Body of pancreas (tissue), 4 donors: ENCODE data around the gene LDLR.

Experiments used
- CTCF ChIP-seq, 7 experiments: fragments of 450-650 bp in 4 of 7; fragments of 200-600 bp in 3 of 7; sonication (generic) in 3 of 7; IDR thresholded peaks; one replicate each; pipeline ENCODE4 v1.5.1; 2016 to 2019; ENCODE audit warnings: antibody characterized with exemption in 7 of 7
- POLR2A ChIP-seq, 3 donors: fragments of 450-650 bp; IDR thresholded peaks; one replicate each; pipeline ENCODE4 v1.6.1; 2016; ENCODE audit warnings: antibody characterized with exemption in 3 of 3, mild to moderate bottlenecking in 2 of 3

DNA sequence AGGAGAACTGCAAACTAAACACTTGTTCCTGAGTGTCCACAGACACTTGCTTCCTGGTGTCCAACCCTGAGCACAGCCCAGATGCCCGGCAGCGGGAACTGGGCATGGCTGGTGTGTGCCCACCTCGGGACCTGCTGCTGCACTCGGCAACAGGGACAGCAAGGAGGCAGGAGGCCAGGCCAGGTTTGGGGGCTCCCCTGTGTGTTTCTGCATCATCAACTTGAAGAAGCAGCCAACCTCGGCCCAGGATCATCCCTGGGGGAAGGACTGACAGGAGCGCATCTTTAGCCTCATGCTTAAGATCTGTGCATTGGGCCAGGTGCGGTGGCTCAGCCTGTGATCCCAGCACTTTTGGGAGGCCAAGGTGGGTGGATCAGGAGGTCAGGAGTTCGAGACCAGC lies 35.1 kb upstream of the LDLR start:
- TF ChIP-seq CTCF (IDR thresholded peaks at IDR 0.05) (no peak), POLR2A (IDR thresholded peaks at IDR 0.05) (no peak)
